SK-N-SH treated with all-trans-retinoic acid at 6 μM for 48 hours (cell line): ENCODE measurements around the gene CLTCL1.

Experiments
- ISL1 ChIP-seq: fragments of 250-450 bp; sonication (Bioruptor Pico); IDR thresholded peaks from 2 replicates; pipeline ENCODE4 v2.1.2; 2022; ENCODE audit warnings: mild to moderate bottlenecking, moderate library complexity
- ZC3H10 ChIP-seq: fragments of 250-450 bp; sonication (Bioruptor Pico); IDR thresholded peaks from 2 replicates; pipeline ENCODE4 v1.5.1; 2021; ENCODE audit warnings: mild to moderate bottlenecking, moderate library complexity
- ZFP3 ChIP-seq: fragments of 250-450 bp; sonication (Bioruptor Pico); IDR thresholded peaks from 2 replicates; pipeline ENCODE4 v1.5.0; 2020; ENCODE audit warnings: mild to moderate bottlenecking, moderate library complexity
- TF ChIP-seq, protein P1 (sequence below): fragments of 250-450 bp; sonication (Bioruptor Pico); IDR thresholded peaks from 2 replicates; pipeline ENCODE4 v1.5.1; 2020; ENCODE audit warnings: low read depth, mild to moderate bottlenecking, moderate library complexity
- TF ChIP-seq, protein P2 (sequence below): fragments of 250-450 bp; sonication (Bioruptor Pico); IDR thresholded peaks from 2 replicates; pipeline ENCODE4 v1.8.0; 2021; ENCODE audit warnings: low read depth, mild to moderate bottlenecking, moderate library complexity, borderline replicate concordance
- TF ChIP-seq, protein P3 (sequence below): fragments of 250-450 bp; sonication (Bioruptor Pico); IDR thresholded peaks from 2 replicates; pipeline ENCODE4 v1.5.0; 2020; ENCODE audit warnings: mild to moderate bottlenecking, moderate library complexity

DNA sequence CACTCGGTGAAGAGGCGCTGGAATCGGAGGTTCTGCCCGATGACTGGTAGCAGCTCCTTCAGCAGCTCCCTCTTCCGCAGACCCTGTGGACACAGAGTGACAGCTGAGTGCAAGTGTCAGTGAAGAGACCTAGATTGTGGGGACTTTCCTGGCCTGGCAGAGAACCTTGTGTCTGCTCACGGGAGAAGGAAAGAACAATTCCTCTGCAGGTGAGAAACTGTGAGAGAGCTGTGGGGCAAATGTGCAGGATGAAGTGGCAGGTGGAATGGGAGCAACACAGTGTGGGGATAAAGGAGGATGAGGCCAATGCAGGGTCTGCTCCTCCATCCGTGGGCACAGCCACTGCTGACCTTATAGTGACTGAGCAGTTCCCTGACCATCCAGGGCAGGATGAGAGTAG is 40.0 kb upstream of the CLTCL1 start:
- TF ChIP-seq ZFP3 (CRISPR knock-in tag) (no peak), ISL1 (CRISPR knock-in tag) (no peak), ZC3H10 (no peak)
- TF ChIP-seq, protein P1, sequence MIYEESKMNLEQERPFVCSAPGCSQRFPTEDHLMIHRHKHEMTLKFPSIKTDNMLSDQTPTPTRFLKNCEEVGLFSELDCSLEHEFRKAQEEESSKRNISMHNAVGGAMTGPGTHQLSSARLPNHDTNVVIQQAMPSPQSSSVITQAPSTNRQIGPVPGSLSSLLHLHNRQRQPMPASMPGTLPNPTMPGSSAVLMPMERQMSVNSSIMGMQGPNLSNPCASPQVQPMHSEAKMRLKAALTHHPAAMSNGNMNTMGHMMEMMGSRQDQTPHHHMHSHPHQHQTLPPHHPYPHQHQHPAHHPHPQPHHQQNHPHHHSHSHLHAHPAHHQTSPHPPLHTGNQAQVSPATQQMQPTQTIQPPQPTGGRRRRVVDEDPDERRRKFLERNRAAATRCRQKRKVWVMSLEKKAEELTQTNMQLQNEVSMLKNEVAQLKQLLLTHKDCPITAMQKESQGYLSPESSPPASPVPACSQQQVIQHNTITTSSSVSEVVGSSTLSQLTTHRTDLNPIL (CRISPR knock-in tag): no peak
- TF ChIP-seq, protein P2, sequence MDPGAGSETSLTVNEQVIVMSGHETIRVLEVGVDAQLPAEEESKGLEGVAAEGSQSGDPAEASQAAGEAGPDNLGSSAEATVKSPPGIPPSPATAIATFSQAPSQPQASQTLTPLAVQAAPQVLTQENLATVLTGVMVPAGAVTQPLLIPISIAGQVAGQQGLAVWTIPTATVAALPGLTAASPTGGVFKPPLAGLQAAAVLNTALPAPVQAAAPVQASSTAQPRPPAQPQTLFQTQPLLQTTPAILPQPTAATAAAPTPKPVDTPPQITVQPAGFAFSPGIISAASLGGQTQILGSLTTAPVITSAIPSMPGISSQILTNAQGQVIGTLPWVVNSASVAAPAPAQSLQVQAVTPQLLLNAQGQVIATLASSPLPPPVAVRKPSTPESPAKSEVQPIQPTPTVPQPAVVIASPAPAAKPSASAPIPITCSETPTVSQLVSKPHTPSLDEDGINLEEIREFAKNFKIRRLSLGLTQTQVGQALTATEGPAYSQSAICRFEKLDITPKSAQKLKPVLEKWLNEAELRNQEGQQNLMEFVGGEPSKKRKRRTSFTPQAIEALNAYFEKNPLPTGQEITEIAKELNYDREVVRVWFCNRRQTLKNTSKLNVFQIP (CRISPR knock-in tag): no peak
- TF ChIP-seq, protein P3, sequence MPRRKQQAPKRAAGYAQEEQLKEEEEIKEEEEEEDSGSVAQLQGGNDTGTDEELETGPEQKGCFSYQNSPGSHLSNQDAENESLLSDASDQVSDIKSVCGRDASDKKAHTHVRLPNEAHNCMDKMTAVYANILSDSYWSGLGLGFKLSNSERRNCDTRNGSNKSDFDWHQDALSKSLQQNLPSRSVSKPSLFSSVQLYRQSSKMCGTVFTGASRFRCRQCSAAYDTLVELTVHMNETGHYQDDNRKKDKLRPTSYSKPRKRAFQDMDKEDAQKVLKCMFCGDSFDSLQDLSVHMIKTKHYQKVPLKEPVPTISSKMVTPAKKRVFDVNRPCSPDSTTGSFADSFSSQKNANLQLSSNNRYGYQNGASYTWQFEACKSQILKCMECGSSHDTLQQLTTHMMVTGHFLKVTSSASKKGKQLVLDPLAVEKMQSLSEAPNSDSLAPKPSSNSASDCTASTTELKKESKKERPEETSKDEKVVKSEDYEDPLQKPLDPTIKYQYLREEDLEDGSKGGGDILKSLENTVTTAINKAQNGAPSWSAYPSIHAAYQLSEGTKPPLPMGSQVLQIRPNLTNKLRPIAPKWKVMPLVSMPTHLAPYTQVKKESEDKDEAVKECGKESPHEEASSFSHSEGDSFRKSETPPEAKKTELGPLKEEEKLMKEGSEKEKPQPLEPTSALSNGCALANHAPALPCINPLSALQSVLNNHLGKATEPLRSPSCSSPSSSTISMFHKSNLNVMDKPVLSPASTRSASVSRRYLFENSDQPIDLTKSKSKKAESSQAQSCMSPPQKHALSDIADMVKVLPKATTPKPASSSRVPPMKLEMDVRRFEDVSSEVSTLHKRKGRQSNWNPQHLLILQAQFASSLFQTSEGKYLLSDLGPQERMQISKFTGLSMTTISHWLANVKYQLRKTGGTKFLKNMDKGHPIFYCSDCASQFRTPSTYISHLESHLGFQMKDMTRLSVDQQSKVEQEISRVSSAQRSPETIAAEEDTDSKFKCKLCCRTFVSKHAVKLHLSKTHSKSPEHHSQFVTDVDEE (CRISPR knock-in tag): no peak
